ENCODE measurements around the gene TP53BP1.

TP53BP1 gene

GRCh38 chr15:43487271-43487895, 5.6 kb downstream of the TP53BP1 start:
- no peaks in the 10 kb centered on the region for H3K27me3 ChIP-seq (ENCODE audit: control insufficient read depth, low read length)
- peaks cover 33% of the 10 kb centered on the region for H3K36me3 ChIP-seq (ENCODE audit: control insufficient read depth, low read length)
- no peak for TF ChIP-seq CTCF (IDR thresholded peaks at IDR 0.05; ENCODE audit: low read depth, low read length, poor library complexity, severe bottlenecking)
- no peak for TF ChIP-seq EZH2phosphoT487 (IDR thresholded peaks at IDR 0.05; ENCODE audit: borderline replicate concordance, low read length)
- peaks cover 7% of the 10 kb centered on the region for H3K4me1 ChIP-seq (ENCODE audit: control insufficient read depth, low read length)
- H4K20me1 ChIP-seq (ENCODE audit: control insufficient read depth, insufficient read depth, low read depth, low read length) = no peaks in the 10 kb centered on the region
- H3F3A ChIP-seq (ENCODE audit: control insufficient read depth, insufficient read depth) = 0 out of 2 replicates have a peak, but pooled peaks cover 2% of the 10 kb centered on the region
- no peaks in the 10 kb centered on the region for H3K9me3 ChIP-seq (ENCODE audit: control insufficient read depth, insufficient read depth, low read length)
- H3K79me2 ChIP-seq (ENCODE audit: control insufficient read depth, low read length) = peaks cover 6% of the 10 kb centered on the region
- no peak overlapping the region for H3K4me2 ChIP-seq (ENCODE audit: low read length)
- H3K9me2 ChIP-seq (replicated peaks; ENCODE audit: control insufficient read depth, low read length) = no peaks in the 10 kb centered on the region
- no peak overlapping the region for H3K4me3 ChIP-seq (ENCODE audit: low read length)
- H3K27ac ChIP-seq (ENCODE audit: low read depth, low read length) = no peak overlapping the region

GRCh38 chr15:43484455-43484854, 8.5 kb downstream of the TP53BP1 start:
- Histone ChIP-seq H3K9me3 (ENCODE audit: control insufficient read depth, insufficient read depth, low read length) (no peaks in the 10 kb centered on the region), H3K36me3 (ENCODE audit: control insufficient read depth, low read length) (peaks cover 28% of the 10 kb centered on the region), H3K27ac (ENCODE audit: low read depth, low read length) (no peak overlapping the region), H3K4me2 (ENCODE audit: low read length) (no peak overlapping the region), H3K4me3 (ENCODE audit: low read length) (no peak overlapping the region), H3K4me1 (ENCODE audit: control insufficient read depth, low read length) (no peaks in the 10 kb centered on the region), H4K20me1 (ENCODE audit: control insufficient read depth, insufficient read depth, low read depth, low read length) (no peaks in the 10 kb centered on the region), H3K79me2 (ENCODE audit: control insufficient read depth, low read length) (no peaks in the 10 kb centered on the region), H3F3A (ENCODE audit: control insufficient read depth, insufficient read depth) (0 out of 2 replicates have a peak, but pooled peaks cover 2% of the 10 kb centered on the region), H3K27me3 (ENCODE audit: control insufficient read depth, low read length) (no peaks in the 10 kb centered on the region), H3K9me2 (replicated peaks; ENCODE audit: control insufficient read depth, low read length) (no peaks in the 10 kb centered on the region)
- TF ChIP-seq EZH2phosphoT487 (IDR thresholded peaks at IDR 0.05; ENCODE audit: borderline replicate concordance, low read length) (no peak), CTCF (IDR thresholded peaks at IDR 0.05; ENCODE audit: low read depth, low read length, poor library complexity, severe bottlenecking) (no peak)

- Histone ChIP-seq H3K4me2 (ENCODE audit: low read length) (no peak overlapping the region), H3K79me2 (ENCODE audit: control insufficient read depth, low read length) (no peaks in the 10 kb centered on the region), H3K27ac (ENCODE audit: low read depth, low read length) (no peak overlapping the region), H4K20me1 (ENCODE audit: control insufficient read depth, insufficient read depth, low read depth, low read length) (no peaks in the 10 kb centered on the region), H3K9me3 (ENCODE audit: control insufficient read depth, insufficient read depth, low read length) (no peaks in the 10 kb centered on the region), H3K36me3 (ENCODE audit: control insufficient read depth, low read length) (peaks cover 31% of the 10 kb centered on the region), H3K27me3 (ENCODE audit: control insufficient read depth, low read length) (no peaks in the 10 kb centered on the region), H3F3A (ENCODE audit: control insufficient read depth, insufficient read depth) (0 out of 2 replicates have a peak, but pooled peaks cover 2% of the 10 kb centered on the region), H3K9me2 (replicated peaks; ENCODE audit: control insufficient read depth, low read length) (no peaks in the 10 kb centered on the region), H3K4me1 (ENCODE audit: control insufficient read depth, low read length) (no peaks in the 10 kb centered on the region), H3K4me3 (ENCODE audit: low read length) (no peak overlapping the region)
- TF ChIP-seq CTCF (IDR thresholded peaks at IDR 0.05; ENCODE audit: low read depth, low read length, poor library complexity, severe bottlenecking) = peak; percentile 51
- no peak for TF ChIP-seq EZH2phosphoT487 (IDR thresholded peaks at IDR 0.05; ENCODE audit: borderline replicate concordance, low read length)
These were observed 9.4 kb downstream of the TP53BP1 start for GRCh38 chr15:43483297-43484128.
